HEK293T (cell line): ENCODE measurements around the gene MSI1.

Experiments
- BHLHE40 ChIP-seq: fragments of 450-650 bp; IDR thresholded peaks from 2 replicates; pipeline ENCODE4 v1.6.1; 2016; ENCODE audit warnings: mild to moderate bottlenecking, moderate library complexity, borderline replicate concordance
- CTBP1 ChIP-seq: fragments of 450-650 bp; IDR thresholded peaks from 2 replicates; pipeline ENCODE4 v1.6.1; 2016; ENCODE audit warnings: borderline replicate concordance
- FOXK2 ChIP-seq: fragments of 450-650 bp; IDR thresholded peaks from 2 replicates; pipeline ENCODE4 v1.6.1; 2016; ENCODE audit warnings: mild to moderate bottlenecking
- FOXM1 ChIP-seq: fragments of 450-650 bp; IDR thresholded peaks from 2 replicates; pipeline ENCODE4 v1.6.1; 2017; ENCODE audit warnings: mild to moderate bottlenecking, borderline replicate concordance
- HDGF ChIP-seq: fragments of 450-650 bp; IDR thresholded peaks from 2 replicates; pipeline ENCODE4 v1.6.1; 2017; ENCODE audit warnings: antibody characterized with exemption, borderline replicate concordance
- LEF1 ChIP-seq: fragments of 450-650 bp; IDR thresholded peaks from 2 replicates; pipeline ENCODE4 v1.6.1; 2017; ENCODE audit warnings: mild to moderate bottlenecking, borderline replicate concordance
- SP1 ChIP-seq: fragments of 450-650 bp; IDR thresholded peaks from 2 replicates; pipeline ENCODE4 v1.6.1; 2017
- SUZ12 ChIP-seq: fragments of 450-650 bp; IDR thresholded peaks from 2 replicates; pipeline ENCODE4 v1.6.1; 2016; ENCODE audit warnings: mild to moderate bottlenecking
- TARDBP ChIP-seq: fragments of 450-650 bp; IDR thresholded peaks from 2 replicates; pipeline ENCODE4 v1.6.1; 2016
- ZNF384 ChIP-seq: fragments of 450-650 bp; IDR thresholded peaks from 2 replicates; pipeline ENCODE4 v1.6.1; 2016

GRCh38 chr12:120339256-120339655 is 29.7 kb downstream of the MSI1 start:
- no peak for TF ChIP-seq FOXK2
- no peak for TF ChIP-seq LEF1
- no peak for TF ChIP-seq FOXM1
- no peak for TF ChIP-seq HDGF
- no peak for TF ChIP-seq SP1
- TF ChIP-seq CTBP1, result no peak
- no peak for TF ChIP-seq SUZ12
- TF ChIP-seq BHLHE40, result no peak
- TF ChIP-seq TARDBP, result no peak
- TF ChIP-seq ZNF384, result no peak
